ENCODE data around the gene ATP11C.

The ATP11C gene

GRCh38 chrX:139811942-139812629 lies 120.8 kb downstream of the ATP11C start:
- DNase-seq (ENCODE audit: extremely low read depth, low read depth) = no peak
- no peak for TF ChIP-seq CTCF (IDR thresholded peaks at IDR 0.05; ENCODE audit: low read depth, low read length)

DNA sequence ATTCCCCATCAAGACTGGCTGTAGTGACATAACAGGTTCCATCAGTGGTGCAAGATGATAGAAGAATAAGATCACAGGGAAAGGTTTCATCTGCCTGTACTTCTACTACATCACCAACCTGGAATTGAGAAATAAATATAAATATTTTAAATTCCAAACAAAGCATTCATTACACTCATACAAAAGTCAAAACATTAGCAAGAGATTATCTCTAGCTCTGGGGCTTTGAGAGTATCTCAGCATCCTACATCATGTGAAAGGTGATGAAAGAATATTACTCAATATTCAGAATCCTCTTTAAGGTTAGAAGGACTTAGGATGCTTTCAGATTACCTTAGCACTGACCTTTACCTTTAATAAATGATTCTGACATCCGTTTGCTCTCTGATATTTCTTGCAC lies 128.4 kb downstream of the ATP11C start:
- no peak for DNase-seq (ENCODE audit: extremely low read depth, low read depth)
- no peak for TF ChIP-seq CTCF (IDR thresholded peaks at IDR 0.05; ENCODE audit: low read depth, low read length)

DNA sequence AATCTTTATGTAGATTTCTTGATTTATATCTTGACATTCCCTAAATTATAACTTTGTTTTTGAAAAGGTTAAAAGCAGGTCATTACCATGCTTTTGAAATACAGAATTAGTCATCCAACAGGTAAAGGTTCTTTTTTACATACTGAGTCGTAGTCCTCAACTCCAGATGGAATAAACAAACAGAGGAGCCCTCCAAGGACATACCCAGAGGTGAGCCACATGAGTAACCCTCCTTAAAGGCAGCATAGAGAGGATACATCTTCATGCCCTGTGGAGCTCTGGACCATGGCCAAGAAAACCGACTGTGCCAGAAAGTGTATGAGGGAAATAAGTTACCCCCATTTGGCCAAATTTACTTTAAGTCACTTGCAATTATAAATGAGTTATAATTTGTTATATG lies 129.6 kb downstream of the ATP11C start:
- TF ChIP-seq CTCF (IDR thresholded peaks at IDR 0.05; ENCODE audit: low read depth, low read length) = no peak
- no peak for DNase-seq (ENCODE audit: extremely low read depth, low read depth)

GRCh38 chrX:139802048-139802447 lies 130.8 kb downstream of the ATP11C start:
- DNase-seq (ENCODE audit: extremely low read depth, low read depth) = no peak
- TF ChIP-seq CTCF (IDR thresholded peaks at IDR 0.05; ENCODE audit: low read depth, low read length) = no peak

DNA sequence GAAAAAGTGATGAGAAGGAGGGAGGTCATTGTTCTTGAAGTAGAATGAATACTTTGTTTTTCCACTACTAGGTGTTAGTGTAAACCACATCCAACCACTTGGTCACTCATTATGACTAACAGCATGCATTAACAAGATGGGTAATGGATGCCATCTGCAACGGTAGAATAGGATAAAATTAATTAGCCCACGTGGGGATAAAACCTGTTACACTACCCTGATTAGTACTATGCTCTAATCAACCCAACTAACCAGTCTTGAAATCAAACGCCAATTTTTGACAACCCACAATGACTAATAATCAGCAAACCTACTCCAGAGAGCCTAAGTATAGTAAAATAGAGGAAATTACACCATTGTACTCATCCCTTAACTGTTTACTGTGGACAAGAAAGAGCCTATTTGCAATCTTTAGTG lies 131.4 kb downstream of the ATP11C start:
- TF ChIP-seq CTCF (IDR thresholded peaks at IDR 0.05; ENCODE audit: low read depth, low read length) = no peak
- DNase-seq (ENCODE audit: extremely low read depth, low read depth) = no peak

GRCh38 chrX:139798701-139799100 lies 134.2 kb downstream of the ATP11C start:
- no peak for DNase-seq (ENCODE audit: extremely low read depth, low read depth)
- no peak for TF ChIP-seq CTCF (IDR thresholded peaks at IDR 0.05; ENCODE audit: low read depth, low read length)

GRCh38 chrX:139795196-139795595 lies 137.7 kb downstream of the ATP11C start:
- no peak for DNase-seq (ENCODE audit: extremely low read depth, low read depth)
- no peak for TF ChIP-seq CTCF (IDR thresholded peaks at IDR 0.05; ENCODE audit: low read depth, low read length)
